PC-3 (cell line): Measurements from ENCODE around the gene SLC8A1. TPM values are rescaled to one million over a fixed set of nuclear protein-coding genes. Genes with fewer than 3 reads are reported as not detected.

Experiments used
- ATAC-seq: fragments of 200-7000 bp; cut with Tn5 transposase; 2 replicates; pipeline ENCODE4 v1.9.1; 2020; ENCODE audit warnings: mild to moderate bottlenecking, moderate library complexity
- BruUV-seq: library from RNA; stranded (reverse); fragments of 400-500 nt; replicated peaks from 2 replicates; lab custom pipeline; 2021; lab: Mats Ljungman, UMichigan
- CTCF ChIA-PET: fragments of 300-600 bp; sonication (Branson Sonifier 250); formaldehyde crosslinking; loops from one replicate; lab custom pipeline; 2022; ENCODE audit warnings: antibody characterized with exemption; lab: Charles Lee
- POLR2A ChIA-PET: fragments of 300-600 bp; sonication (Branson Sonifier 250); formaldehyde crosslinking; loops from one replicate; lab custom pipeline; 2022; ENCODE audit warnings: antibody characterized with exemption; ENCODE audit not compliant: unreplicated experiment; lab: Charles Lee
- DNase-seq: peaks from one replicate; pipeline ENCODE4 v3.0.0-alpha.2; 2015
- H2AFZ ChIP-seq: fragments of 300-600 bp; sonication (generic); 2 replicates; pipeline ENCODE4 v1.6.0; 2016; ENCODE audit warnings: antibody characterized with exemption, low read length
- H3F3A ChIP-seq: fragments of 300-600 bp; sonication (generic); one replicate; pipeline ENCODE4 v1.6.0; 2017; ENCODE audit warnings: antibody characterized with exemption, low read length, control low read depth, mild to moderate bottlenecking; ENCODE audit not compliant: unreplicated experiment
- H3K27ac ChIP-seq: fragments of 300-600 bp; sonication (generic); 2 replicates; pipeline ENCODE4 v1.5.1; 2016; ENCODE audit warnings: mild to moderate bottlenecking, low read length
- H3K27me3 ChIP-seq: fragments of 300-600 bp; sonication (generic); 2 replicates; pipeline ENCODE4 v1.6.1; 2016; ENCODE audit warnings: low read length, mixed read lengths
- H3K36me3 ChIP-seq: fragments of 300-600 bp; sonication (generic); 2 replicates; pipeline ENCODE4 v1.6.1; 2016; ENCODE audit warnings: low read depth, mixed run types, low read length, mixed read lengths
- H3K4me1 ChIP-seq: fragments of 300-600 bp; sonication (generic); 2 replicates; pipeline ENCODE4 v1.5.1; 2016; ENCODE audit warnings: low read length; ENCODE audit not compliant: insufficient read depth
- H3K4me2 ChIP-seq: fragments of 300-600 bp; sonication (generic); 2 replicates; pipeline ENCODE4 v1.6.0; 2016; ENCODE audit warnings: low read length
- H3K4me3 ChIP-seq: fragments of 300-600 bp; sonication (generic); 2 replicates; pipeline ENCODE4 v1.5.1; 2016; ENCODE audit warnings: mild to moderate bottlenecking, low read length, mixed read lengths
- H3K79me2 ChIP-seq: fragments of 300-600 bp; sonication (generic); 2 replicates; pipeline ENCODE4 v1.6.1; 2017; ENCODE audit warnings: low read length, mixed read lengths
- H3K9ac ChIP-seq: fragments of 300-600 bp; sonication (generic); 2 replicates; pipeline ENCODE4 v1.6.0; 2016; ENCODE audit warnings: mild to moderate bottlenecking, low read length
- H3K9me2 ChIP-seq: fragments of 300-600 bp; sonication (generic); replicated peaks from 2 replicates; pipeline ENCODE4 v1.6.1; 2016; ENCODE audit warnings: mixed run types, low read length, mixed read lengths
- H3K9me3 ChIP-seq: fragments of 300-600 bp; sonication (generic); 2 replicates; pipeline ENCODE4 v1.6.1; 2016; ENCODE audit warnings: low read length, mixed read lengths
- H4K20me1 ChIP-seq: fragments of 300-600 bp; sonication (generic); 2 replicates; pipeline ENCODE4 v1.6.1; 2016; ENCODE audit warnings: low read length, mixed read lengths
- EZH2 ChIP-seq: fragments of 300-600 bp; sonication (generic); IDR thresholded peaks from one replicate; pipeline ENCODE4 v1.6.1; 2017; ENCODE audit warnings: antibody characterized with exemption, mild to moderate bottlenecking, low read length; ENCODE audit not compliant: unreplicated experiment
- EZH2phosphoT487 ChIP-seq: fragments of 300-600 bp; sonication (generic); IDR thresholded peaks from 2 replicates; pipeline ENCODE4 v1.6.1; 2018; ENCODE audit warnings: mild to moderate bottlenecking, antibody characterized with exemption, low read length, borderline replicate concordance
- intact Hi-C: fragments of 100-400 bp; cut with micrococcal nuclease; formaldehyde crosslinking; loops from 2 replicates; pipeline ENCODE4 v1.9.0; 2023
- total RNA-seq: library from RNA; depleted of rRNA; stranded (reverse); fragments of >200 nt; gene quantifications from 2 replicates; pipeline ENCODE4 v1.2.3, GENCODE V29; 2014
- TF ChIP-seq, protein P1 (sequence below): fragments of 300-600 bp; sonication (generic); conservative IDR thresholded peaks from 2 replicates; pipeline ENCODE4 v1.5.1; 2017; ENCODE audit warnings: antibody characterized with exemption, low read depth, mild to moderate bottlenecking, low read length

The SLC8A1 gene
- total RNA-seq, 1 experiment from 2014 or later, result 1.3 TPM

DNA sequence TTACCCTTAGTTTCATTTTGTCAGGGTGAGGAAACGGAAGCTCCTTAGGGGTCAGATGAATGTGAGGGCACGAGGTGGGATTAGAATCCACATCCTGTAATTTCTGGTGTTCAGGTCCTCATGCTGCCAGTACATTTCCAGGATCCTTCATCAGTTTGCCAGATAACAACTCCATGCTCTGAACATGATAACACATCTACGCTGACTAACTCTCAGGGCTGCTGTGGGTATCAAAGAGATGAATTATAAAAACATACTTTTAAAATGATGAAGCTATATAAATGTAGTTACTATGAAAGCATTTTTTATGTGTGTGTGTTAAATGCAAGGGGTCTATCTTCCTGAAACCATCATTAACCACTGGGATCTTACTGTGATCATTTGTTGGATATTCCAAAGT, 325.9 kb downstream of the SLC8A1 start:
- Histone ChIP-seq H3K4me1 (peaks cover 23% of the 10 kb centered on the region), H3K9me2 (no peaks in the 10 kb centered on the region), H3K27ac (no peak overlapping the region), H2AFZ (no peak overlapping the region), H3F3A (no peaks in the 10 kb centered on the region), H3K79me2 (no peaks in the 10 kb centered on the region), H3K4me3 (no peak overlapping the region), H3K4me2 (no peak overlapping the region), H4K20me1 (no peaks in the 10 kb centered on the region), H3K36me3 (no peaks in the 10 kb centered on the region), H3K9ac (no peak overlapping the region), H3K9me3 (no peaks in the 10 kb centered on the region), H3K27me3 (no peaks in the 10 kb centered on the region)
- ChIA-PET POLR2A (no interaction called here), CTCF (no interaction called here)
- ATAC-seq, result no peak
- intact Hi-C loops, result no loop called here
- TF ChIP-seq EZH2phosphoT487 (no peak), EZH2 (no peak)
- TF ChIP-seq, protein P1, sequence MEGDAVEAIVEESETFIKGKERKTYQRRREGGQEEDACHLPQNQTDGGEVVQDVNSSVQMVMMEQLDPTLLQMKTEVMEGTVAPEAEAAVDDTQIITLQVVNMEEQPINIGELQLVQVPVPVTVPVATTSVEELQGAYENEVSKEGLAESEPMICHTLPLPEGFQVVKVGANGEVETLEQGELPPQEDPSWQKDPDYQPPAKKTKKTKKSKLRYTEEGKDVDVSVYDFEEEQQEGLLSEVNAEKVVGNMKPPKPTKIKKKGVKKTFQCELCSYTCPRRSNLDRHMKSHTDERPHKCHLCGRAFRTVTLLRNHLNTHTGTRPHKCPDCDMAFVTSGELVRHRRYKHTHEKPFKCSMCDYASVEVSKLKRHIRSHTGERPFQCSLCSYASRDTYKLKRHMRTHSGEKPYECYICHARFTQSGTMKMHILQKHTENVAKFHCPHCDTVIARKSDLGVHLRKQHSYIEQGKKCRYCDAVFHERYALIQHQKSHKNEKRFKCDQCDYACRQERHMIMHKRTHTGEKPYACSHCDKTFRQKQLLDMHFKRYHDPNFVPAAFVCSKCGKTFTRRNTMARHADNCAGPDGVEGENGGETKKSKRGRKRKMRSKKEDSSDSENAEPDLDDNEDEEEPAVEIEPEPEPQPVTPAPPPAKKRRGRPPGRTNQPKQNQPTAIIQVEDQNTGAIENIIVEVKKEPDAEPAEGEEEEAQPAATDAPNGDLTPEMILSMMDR, result no peak
- DNase-seq, result no peak
- no TSS peak for BruUV-seq

GRCh38 chr2:40123746-40124145, 328.1 kb downstream of the SLC8A1 start:
- ATAC-seq, result no peak
- TF ChIP-seq, protein P1, result no peak
- no peak for TF ChIP-seq EZH2phosphoT487
- TF ChIP-seq EZH2, result no peak
- no peaks in the 10 kb centered on the region for H4K20me1 ChIP-seq
- no TSS peak for BruUV-seq
- no peaks in the 10 kb centered on the region for H3F3A ChIP-seq
- no peak overlapping the region for H3K4me3 ChIP-seq
- H3K9me3 ChIP-seq, result no peaks in the 10 kb centered on the region
- no peak overlapping the region for H2AFZ ChIP-seq
- DNase-seq, result no peak
- no peak overlapping the region for H3K9ac ChIP-seq
- POLR2A ChIA-PET, result no interaction called here
- intact Hi-C loops, result no loop called here
- H3K27me3 ChIP-seq, result no peaks in the 10 kb centered on the region
- H3K4me1 ChIP-seq, result peaks cover 23% of the 10 kb centered on the region
- H3K4me2 ChIP-seq, result no peak overlapping the region
- no peaks in the 10 kb centered on the region for H3K36me3 ChIP-seq
- no peaks in the 10 kb centered on the region for H3K79me2 ChIP-seq
- H3K27ac ChIP-seq, result no peak overlapping the region
- H3K9me2 ChIP-seq, result no peaks in the 10 kb centered on the region
- CTCF ChIA-PET, result no interaction called here

- Histone ChIP-seq H3K9me2 (no peaks in the 10 kb centered on the region), H3K9ac (no peak overlapping the region), H3F3A (no peaks in the 10 kb centered on the region), H3K9me3 (no peaks in the 10 kb centered on the region), H4K20me1 (no peaks in the 10 kb centered on the region), H3K27me3 (no peaks in the 10 kb centered on the region), H3K4me3 (no peak overlapping the region), H3K4me1 (peaks cover 23% of the 10 kb centered on the region), H3K79me2 (no peaks in the 10 kb centered on the region), H3K27ac (no peak overlapping the region), H3K36me3 (no peaks in the 10 kb centered on the region), H2AFZ (no peak overlapping the region), H3K4me2 (no peak overlapping the region)
- BruUV-seq, result no TSS peak
- ChIA-PET CTCF (no interaction called here), POLR2A (interaction anchor here (0.7 kb wide), 1 partner anchor 106 kb away, joined by 3 read pairs; no protein-coding TSS in a partner anchor)
- DNase-seq (no peak), ATAC-seq (no peak)
- intact Hi-C loops, result no loop called here
- TF ChIP-seq EZH2phosphoT487, result no peak
- TF ChIP-seq EZH2, result no peak
- TF ChIP-seq, protein P1, result no peak
Observed at GRCh38 chr2:40123326-40123725, 328.6 kb downstream of the SLC8A1 start.
